Endothelial cell of umbilical vein (primary cell): ENCODE data around the gene ZDHHC6. TPM values are rescaled to one million over a fixed set of nuclear protein-coding genes. Genes with fewer than 3 reads are reported as not detected.

Source experiments
- BruUV-seq: library from RNA; stranded (reverse); fragments of 400-500 nt; replicated peaks from 2 replicates; lab custom pipeline; 2021; lab: Mats Ljungman, UMichigan
- CTCF ChIA-PET: fragments of 300-600, 350-600 bp; sonication (Branson Sonifier 250); formaldehyde crosslinking; loops from one replicate; lab custom pipeline; 2021; ENCODE audit warnings: antibody characterized with exemption, inconsistent platforms; lab: Charles Lee
- POLR2A ChIA-PET: fragments of 300-600, 350-600 bp; sonication (Branson Sonifier 250); formaldehyde crosslinking; loops from one replicate; lab custom pipeline; 2021; ENCODE audit warnings: antibody characterized with exemption, inconsistent platforms; lab: Charles Lee
- DNase-seq: peaks from one replicate; pipeline ENCODE4 v3.0.0-alpha.2; 2011; ENCODE audit warnings: low read depth, low spot score
- FAIRE-seq: peaks from 2 replicates; lab custom pipeline; 2011; peaks lifted over from hg19 to GRCh38; lab: Jason Lieb, UNC
- H2AFZ ChIP-seq: 2 replicates; pipeline ENCODE4 v1.6.0; 2012; ENCODE audit warnings: low read depth, low read length, control low read depth, inconsistent platforms
- H3K27ac ChIP-seq: 2 replicates; pipeline ENCODE4 v1.5.1; 2011; ENCODE audit warnings: low read depth, mild to moderate bottlenecking, control low read depth, low read length, moderate library complexity; ENCODE audit not compliant: insufficient read depth
- H3K27me3 ChIP-seq, 2 experiments: 2 replicates each; pipeline versions ENCODE4 v1.6.0 to v1.6.1; 2011; ENCODE audit warnings: low read length in 2 of 2, mixed read lengths in 1 of 2; ENCODE audit not compliant: control insufficient read depth in 2 of 2, insufficient read depth in 2 of 2
- H3K36me3 ChIP-seq, 2 experiments: 2 replicates in 1 of 2; 3 replicates in 1 of 2; pipeline ENCODE4 v1.5.1; 2011; ENCODE audit warnings: low read length in 2 of 2, mild to moderate bottlenecking in 1 of 2, moderate library complexity in 1 of 2; ENCODE audit not compliant: control insufficient read depth in 2 of 2, insufficient read depth in 2 of 2; ENCODE audit errors: extremely low read depth in 1 of 2
- H3K4me1 ChIP-seq: 3 replicates; pipeline ENCODE4 v1.5.1; 2011; ENCODE audit warnings: mild to moderate bottlenecking, low read length; ENCODE audit not compliant: control insufficient read depth, insufficient read depth; ENCODE audit errors: extremely low read depth
- H3K4me2 ChIP-seq: 2 replicates; pipeline ENCODE4 v1.6.1; 2011; ENCODE audit warnings: low read length, control low read depth, mixed read lengths; ENCODE audit not compliant: insufficient read depth
- H3K4me3 ChIP-seq, 3 experiments: fragments of 200-600 bp in 1 of 3; sonication (generic), shearing (Covaris generic) in 1 of 3; replicated peaks in 1 of 3; 2 replicates each; pipeline ENCODE4 v1.5.1; 2011 to 2016; ENCODE audit warnings: control low read depth in 3 of 3, low read length in 3 of 3, mild to moderate bottlenecking in 2 of 3, inconsistent platforms in 1 of 3, low read depth in 1 of 3, moderate library complexity in 1 of 3; ENCODE audit not compliant: insufficient read depth in 1 of 3
- H3K79me2 ChIP-seq: 2 replicates; pipeline ENCODE4 v1.6.0; 2012; ENCODE audit warnings: low read length, inconsistent platforms; ENCODE audit not compliant: control insufficient read depth, insufficient read depth
- H3K9ac ChIP-seq: replicated peaks from 2 replicates; pipeline ENCODE3; 2011; ENCODE audit warnings: low read length, control low read depth; ENCODE audit not compliant: insufficient read depth; ENCODE audit errors: extremely low read depth
- H3K9me1 ChIP-seq: replicated peaks from 3 replicates; pipeline ENCODE4 v1.6.0; 2011; ENCODE audit warnings: mild to moderate bottlenecking, low read length; ENCODE audit not compliant: control insufficient read depth, insufficient read depth; ENCODE audit errors: extremely low read depth
- H3K9me3 ChIP-seq: replicated peaks from 2 replicates; pipeline ENCODE4 v1.5.1; 2012; ENCODE audit warnings: low read length, inconsistent platforms; ENCODE audit not compliant: control insufficient read depth, insufficient read depth
- H4K20me1 ChIP-seq: replicated peaks from 2 replicates; pipeline ENCODE3; 2011; ENCODE audit warnings: mild to moderate bottlenecking, low read length; ENCODE audit not compliant: control insufficient read depth, insufficient read depth; ENCODE audit errors: extremely low read depth
- EZH2 ChIP-seq: IDR thresholded peaks from 2 replicates; pipeline ENCODE4 v1.6.1; 2012; ENCODE audit warnings: borderline replicate concordance, low read depth, mild to moderate bottlenecking, moderate library complexity, low read length, inconsistent platforms; ENCODE audit not compliant: severe bottlenecking
- FOS ChIP-seq: IDR thresholded peaks from 2 replicates; pipeline ENCODE4 v1.6.1; 2011; ENCODE audit warnings: mild to moderate bottlenecking, low read length, moderate library complexity, borderline replicate concordance; ENCODE audit not compliant: insufficient read depth
- JUN ChIP-seq: IDR thresholded peaks from 2 replicates; pipeline ENCODE4 v1.6.1; 2011; ENCODE audit warnings: borderline replicate concordance, low read depth; ENCODE audit not compliant: insufficient read length, insufficient read depth
- POLR2AphosphoS5 ChIP-seq: IDR thresholded peaks from 2 replicates; pipeline ENCODE4 v1.6.1; 2012; ENCODE audit warnings: low read depth, mild to moderate bottlenecking, control low read depth, low read length, moderate library complexity; ENCODE audit not compliant: insufficient read depth
- dilution Hi-C: fragments of 300-500 bp; cut with MboI; formaldehyde crosslinking; loops from one replicate; pipeline ENCODE4 v1.15.0; 2019; ENCODE audit warnings: low sequenced_read_pairs; ENCODE audit not compliant: extremely low pct_ligation_motif_present
- intact Hi-C: fragments of 100-400 bp; cut with micrococcal nuclease; formaldehyde crosslinking; loops from one replicate; pipeline ENCODE4 v1.10.0; 2022
- polyA plus RNA-seq, 4 experiments: library from polyadenylated mRNA; depleted of rRNA in 3 of 4; stranded (reverse) in 3 of 4; unstranded in 1 of 4; fragments of >200 nt; gene quantifications; 2 replicates each; pipeline versions ENCODE4 v1.2.1 to v1.2.3, GENCODE V29; 2011 to 2012; ENCODE audit warnings: missing spikeins in 1 of 4
- total RNA-seq: library from RNA; stranded (reverse); gene quantifications from 2 replicates; pipeline ENCODE4 v1.2.3, GENCODE V29; 2021
- TF ChIP-seq, protein P1 (sequence below), 2 donors: IDR thresholded peaks; 1 replicate in 1 of 2; 2 replicates in 1 of 2; pipeline ENCODE4 v1.5.1; 2011; ENCODE audit warnings: low read length in 2 of 2, mild to moderate bottlenecking in 2 of 2, moderate library complexity in 2 of 2, control low read depth in 1 of 2, inconsistent platforms in 1 of 2, low read depth in 1 of 2; ENCODE audit not compliant: insufficient read depth in 1 of 2; ENCODE audit errors: extremely low read depth in 1 of 2
- TF ChIP-seq, protein P2 (sequence below): IDR thresholded peaks from 2 replicates; pipeline ENCODE4 v1.6.1; 2011; ENCODE audit not compliant: insufficient read depth, insufficient read length

ZDHHC6 gene
- total and polyA plus RNA-seq, 2 donors (not counting 3 experiments of a cell fraction or from before 2014, with no cell fraction given): 21.6 to 41.9 TPM

DNA sequence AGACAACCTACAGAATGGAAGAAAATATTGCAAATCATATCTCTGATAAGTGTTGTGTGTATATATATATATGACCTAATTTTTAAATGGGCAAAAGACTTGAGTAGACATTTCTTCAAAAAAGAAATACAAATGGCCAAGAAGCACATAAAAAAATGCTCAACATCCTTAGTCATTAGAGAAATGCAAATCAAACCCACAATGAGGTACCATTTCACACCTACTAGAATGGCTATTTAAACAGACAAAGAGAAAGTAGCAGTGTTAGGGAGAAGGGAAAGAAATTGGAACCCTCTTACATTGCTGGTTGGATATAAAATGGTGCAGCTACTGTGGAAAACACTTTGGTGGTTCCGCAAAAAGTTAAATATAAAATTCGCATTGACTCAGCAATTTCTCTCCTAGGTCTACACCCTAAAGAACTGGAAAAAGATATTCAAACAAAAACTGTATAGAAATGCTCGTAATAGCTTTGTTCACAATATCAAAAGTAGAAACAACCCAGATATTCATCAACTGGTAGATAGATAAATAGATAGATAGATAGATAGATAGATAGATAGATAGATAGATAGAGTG is 56.5 kb downstream of the ZDHHC6 start:
- Histone ChIP-seq H3K27ac (peak overlapping the region; percentile 85), H3K27me3 (peaks cover 3 to 4% of the 10 kb centered on the region in 2 experiments), H3K4me1 (peaks cover 23% of the 10 kb centered on the region), H3K9ac (peak overlapping the region; percentile 69), H2AFZ (no peak overlapping the region), H3K79me2 (no peaks in the 10 kb centered on the region), H3K9me1 (no peaks in the 10 kb centered on the region), H3K9me3 (no peaks in the 10 kb centered on the region), H3K36me3 (no peaks in the 10 kb centered on the region), H3K4me2 (no peak overlapping the region), H3K4me3 (no peak overlapping the region), H4K20me1 (no peaks in the 10 kb centered on the region)
- CTCF ChIA-PET: interaction anchor here (2.0 kb wide), 1 partner anchor 45 kb away, joined by 6 read pairs; no protein-coding TSS in a partner anchor
- dilution Hi-C loops (no loop called here), intact Hi-C loops (no loop called here)
- FAIRE-seq: no peak
- POLR2A ChIA-PET: interaction anchor here (0.5 kb wide), 1 partner anchor 1471 kb away, joined by 7 read pairs; the partner anchor contains the start of genes BBIP1 and SHOC2
- no TSS peak for BruUV-seq
- DNase-seq: no peak
- TF ChIP-seq EZH2 (no peak), POLR2AphosphoS5 (no peak), FOS (no peak), JUN (no peak)
- TF ChIP-seq, protein P1, sequence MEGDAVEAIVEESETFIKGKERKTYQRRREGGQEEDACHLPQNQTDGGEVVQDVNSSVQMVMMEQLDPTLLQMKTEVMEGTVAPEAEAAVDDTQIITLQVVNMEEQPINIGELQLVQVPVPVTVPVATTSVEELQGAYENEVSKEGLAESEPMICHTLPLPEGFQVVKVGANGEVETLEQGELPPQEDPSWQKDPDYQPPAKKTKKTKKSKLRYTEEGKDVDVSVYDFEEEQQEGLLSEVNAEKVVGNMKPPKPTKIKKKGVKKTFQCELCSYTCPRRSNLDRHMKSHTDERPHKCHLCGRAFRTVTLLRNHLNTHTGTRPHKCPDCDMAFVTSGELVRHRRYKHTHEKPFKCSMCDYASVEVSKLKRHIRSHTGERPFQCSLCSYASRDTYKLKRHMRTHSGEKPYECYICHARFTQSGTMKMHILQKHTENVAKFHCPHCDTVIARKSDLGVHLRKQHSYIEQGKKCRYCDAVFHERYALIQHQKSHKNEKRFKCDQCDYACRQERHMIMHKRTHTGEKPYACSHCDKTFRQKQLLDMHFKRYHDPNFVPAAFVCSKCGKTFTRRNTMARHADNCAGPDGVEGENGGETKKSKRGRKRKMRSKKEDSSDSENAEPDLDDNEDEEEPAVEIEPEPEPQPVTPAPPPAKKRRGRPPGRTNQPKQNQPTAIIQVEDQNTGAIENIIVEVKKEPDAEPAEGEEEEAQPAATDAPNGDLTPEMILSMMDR (IDR thresholded peaks at IDR 0.05; ENCODE audit: extremely low read depth in 1 of 2, insufficient read depth in 1 of 2, low read depth in 1 of 2, low read length in 2 of 2): no peak
- TF ChIP-seq, protein P2, sequence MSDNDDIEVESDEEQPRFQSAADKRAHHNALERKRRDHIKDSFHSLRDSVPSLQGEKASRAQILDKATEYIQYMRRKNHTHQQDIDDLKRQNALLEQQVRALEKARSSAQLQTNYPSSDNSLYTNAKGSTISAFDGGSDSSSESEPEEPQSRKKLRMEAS: no peak
